T-helper 1 cell treated with Interleukin-12 subunit alpha and Interleukin-12 subunit beta and Interleukin-4 antibody, amounts not matched to agents 30 μg/mL and 1 μg/mL, for 36 hours (primary cell): ENCODE results near the gene ADORA1.

Experiments
- H3K27ac Mint-ChIP-seq: one replicate; pipeline ENCODE4 v1.8.0; 2021; ENCODE audit warnings: mild to moderate bottlenecking, mixed read lengths
- H3K27me3 Mint-ChIP-seq: one replicate; pipeline ENCODE4 v1.8.0; 2021; ENCODE audit warnings: low read depth, mixed read lengths
- H3K36me3 Mint-ChIP-seq: one replicate; pipeline ENCODE4 v1.8.0; 2021; ENCODE audit warnings: low read depth, mixed read lengths
- H3K4me1 Mint-ChIP-seq: one replicate; pipeline ENCODE4 v1.8.0; 2021; ENCODE audit warnings: low read depth, mixed read lengths
- H3K4me3 Mint-ChIP-seq: one replicate; pipeline ENCODE4 v1.8.0; 2021; ENCODE audit warnings: mild to moderate bottlenecking, moderate library complexity, mixed read lengths
- H3K9me3 Mint-ChIP-seq: one replicate; pipeline ENCODE4 v1.8.0; 2021; ENCODE audit warnings: mixed read lengths

ADORA1 gene

GRCh38 chr1:203149188-203149840 is 21.8 kb downstream of the ADORA1 start:
- Mint-ChIP-seq H3K27ac (no peak overlapping the region), H3K36me3 (no peaks in the 10 kb centered on the region), H3K4me1 (no peaks in the 10 kb centered on the region), H3K9me3 (no peaks in the 10 kb centered on the region), H3K27me3 (peaks cover 5% of the 10 kb centered on the region), H3K4me3 (no peak overlapping the region)

- peaks cover 5% of the 10 kb centered on the region for H3K27me3 Mint-ChIP-seq
- no peak overlapping the region for H3K4me3 Mint-ChIP-seq
- no peaks in the 10 kb centered on the region for H3K36me3 Mint-ChIP-seq
- H3K27ac Mint-ChIP-seq = no peak overlapping the region
- no peaks in the 10 kb centered on the region for H3K4me1 Mint-ChIP-seq
- H3K9me3 Mint-ChIP-seq = no peaks in the 10 kb centered on the region
Observed at GRCh38 chr1:203150511-203151297, 23.2 kb downstream of the ADORA1 start.

- H3K9me3 Mint-ChIP-seq = no peaks in the 10 kb centered on the region
- H3K36me3 Mint-ChIP-seq = no peaks in the 10 kb centered on the region
- H3K27me3 Mint-ChIP-seq = peaks cover 5% of the 10 kb centered on the region
- H3K27ac Mint-ChIP-seq = no peak overlapping the region
- no peaks in the 10 kb centered on the region for H3K4me1 Mint-ChIP-seq
- H3K4me3 Mint-ChIP-seq = no peak overlapping the region
Observed at GRCh38 chr1:203151362-203152157, 24.0 kb downstream of the ADORA1 start.

- H3K4me1 Mint-ChIP-seq = no peaks in the 10 kb centered on the region
- H3K36me3 Mint-ChIP-seq = no peaks in the 10 kb centered on the region
- peaks cover 5% of the 10 kb centered on the region for H3K27me3 Mint-ChIP-seq
- no peak overlapping the region for H3K27ac Mint-ChIP-seq
- H3K9me3 Mint-ChIP-seq = no peaks in the 10 kb centered on the region
- H3K4me3 Mint-ChIP-seq = no peak overlapping the region
Observed at GRCh38 chr1:203152158-203153034, 24.9 kb downstream of the ADORA1 start.

DNA sequence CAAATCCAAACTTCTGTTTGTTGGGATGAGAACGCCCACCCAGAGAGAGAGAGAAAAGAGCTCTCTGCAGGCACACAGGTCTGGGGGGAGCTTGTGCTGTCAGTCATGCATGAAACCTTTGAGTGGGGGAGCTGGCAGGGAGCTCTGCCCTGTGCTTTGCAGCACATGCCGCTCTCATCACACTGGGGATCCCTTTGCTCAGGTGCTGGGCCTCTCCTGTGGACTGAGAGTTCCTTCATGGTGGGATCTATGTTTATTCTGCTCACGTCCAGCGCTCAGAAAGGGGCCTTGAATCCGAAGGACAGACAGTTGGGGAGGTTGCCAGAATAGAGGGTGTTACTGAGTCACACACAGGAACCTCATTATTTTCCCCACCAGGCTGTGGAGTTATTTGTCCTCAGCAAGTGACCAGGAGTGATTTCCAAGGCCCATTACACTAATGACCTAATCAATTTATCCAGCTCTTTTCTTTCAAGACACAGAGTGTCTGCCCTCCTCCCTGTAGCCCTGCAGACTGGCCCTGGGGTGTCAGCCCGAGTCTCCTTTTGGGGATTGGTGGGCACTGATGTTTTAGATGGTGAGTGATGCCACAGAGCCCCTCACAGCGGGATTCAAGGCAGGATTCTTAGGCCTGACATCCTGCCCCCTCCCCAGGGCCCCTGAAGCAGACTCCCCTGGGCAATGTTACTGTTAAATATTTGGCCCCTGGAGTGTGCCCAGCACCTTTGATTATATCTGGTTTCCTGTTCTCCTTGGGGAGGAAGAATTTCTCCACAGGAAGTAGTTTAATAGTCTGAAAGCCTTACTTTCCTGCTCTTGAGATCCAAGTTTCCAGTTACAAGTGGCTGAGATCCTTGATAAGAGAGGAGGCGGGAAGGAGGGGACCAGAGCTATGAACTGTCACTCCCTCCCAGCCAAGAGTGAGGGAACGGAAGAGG is 25.8 kb downstream of the ADORA1 start:
- H3K27ac Mint-ChIP-seq = no peak overlapping the region
- H3K27me3 Mint-ChIP-seq = peaks cover 12% of the 10 kb centered on the region
- no peak overlapping the region for H3K4me3 Mint-ChIP-seq
- no peaks in the 10 kb centered on the region for H3K4me1 Mint-ChIP-seq
- no peaks in the 10 kb centered on the region for H3K9me3 Mint-ChIP-seq
- no peaks in the 10 kb centered on the region for H3K36me3 Mint-ChIP-seq

- H3K9me3 Mint-ChIP-seq = no peaks in the 10 kb centered on the region
- H3K27ac Mint-ChIP-seq = no peak overlapping the region
- peaks cover 14% of the 10 kb centered on the region for H3K27me3 Mint-ChIP-seq
- no peaks in the 10 kb centered on the region for H3K36me3 Mint-ChIP-seq
- H3K4me3 Mint-ChIP-seq = no peak overlapping the region
- no peaks in the 10 kb centered on the region for H3K4me1 Mint-ChIP-seq
Observed at GRCh38 chr1:203153989-203154821, 26.7 kb downstream of the ADORA1 start.

- Mint-ChIP-seq H3K9me3 (no peaks in the 10 kb centered on the region), H3K27me3 (peaks cover 9% of the 10 kb centered on the region), H3K36me3 (no peaks in the 10 kb centered on the region), H3K4me3 (no peak overlapping the region), H3K4me1 (no peaks in the 10 kb centered on the region), H3K27ac (no peak overlapping the region)
Observed at GRCh38 chr1:203156280-203156679, 28.8 kb downstream of the ADORA1 start.

GRCh38 chr1:203158423-203158822 is 30.9 kb downstream of the ADORA1 start:
- H3K36me3 Mint-ChIP-seq = no peaks in the 10 kb centered on the region
- no peak overlapping the region for H3K4me3 Mint-ChIP-seq
- H3K27ac Mint-ChIP-seq = no peak overlapping the region
- H3K4me1 Mint-ChIP-seq = no peaks in the 10 kb centered on the region
- peaks cover 13% of the 10 kb centered on the region for H3K27me3 Mint-ChIP-seq
- H3K9me3 Mint-ChIP-seq = no peaks in the 10 kb centered on the region

GRCh38 chr1:203158960-203159665 is 31.6 kb downstream of the ADORA1 start:
- Mint-ChIP-seq H3K9me3 (no peaks in the 10 kb centered on the region), H3K27me3 (peaks cover 14% of the 10 kb centered on the region), H3K27ac (no peak overlapping the region), H3K36me3 (no peaks in the 10 kb centered on the region), H3K4me3 (no peak overlapping the region), H3K4me1 (no peaks in the 10 kb centered on the region)

- Mint-ChIP-seq H3K27ac (no peak overlapping the region), H3K9me3 (no peaks in the 10 kb centered on the region), H3K27me3 (peaks cover 17% of the 10 kb centered on the region), H3K4me3 (no peak overlapping the region), H3K36me3 (no peaks in the 10 kb centered on the region), H3K4me1 (no peaks in the 10 kb centered on the region)
Observed at GRCh38 chr1:203159844-203160243, 32.3 kb downstream of the ADORA1 start.

DNA sequence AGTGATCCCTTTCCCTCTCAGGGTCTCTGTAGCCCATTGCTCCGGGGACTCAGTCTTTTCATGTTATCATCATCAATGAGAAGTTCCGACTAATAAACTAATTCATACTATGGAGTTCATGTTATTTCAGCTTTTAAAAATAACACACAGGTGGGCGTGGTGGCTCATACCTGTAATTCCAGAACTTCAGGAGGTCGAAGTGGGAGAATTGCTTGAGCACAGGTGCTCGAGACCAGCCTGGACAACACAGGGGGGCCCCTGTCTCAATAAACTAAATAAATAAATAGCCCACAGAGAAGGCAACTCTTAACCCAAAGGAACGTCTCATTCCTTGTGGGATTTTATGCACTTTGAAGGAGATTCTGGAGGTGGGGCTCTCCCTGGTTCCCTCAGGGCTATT is 33.6 kb downstream of the ADORA1 start:
- Mint-ChIP-seq H3K9me3 (no peaks in the 10 kb centered on the region), H3K36me3 (no peaks in the 10 kb centered on the region), H3K4me1 (no peaks in the 10 kb centered on the region), H3K4me3 (no peak overlapping the region), H3K27me3 (peaks cover 17% of the 10 kb centered on the region), H3K27ac (no peak overlapping the region)

DNA sequence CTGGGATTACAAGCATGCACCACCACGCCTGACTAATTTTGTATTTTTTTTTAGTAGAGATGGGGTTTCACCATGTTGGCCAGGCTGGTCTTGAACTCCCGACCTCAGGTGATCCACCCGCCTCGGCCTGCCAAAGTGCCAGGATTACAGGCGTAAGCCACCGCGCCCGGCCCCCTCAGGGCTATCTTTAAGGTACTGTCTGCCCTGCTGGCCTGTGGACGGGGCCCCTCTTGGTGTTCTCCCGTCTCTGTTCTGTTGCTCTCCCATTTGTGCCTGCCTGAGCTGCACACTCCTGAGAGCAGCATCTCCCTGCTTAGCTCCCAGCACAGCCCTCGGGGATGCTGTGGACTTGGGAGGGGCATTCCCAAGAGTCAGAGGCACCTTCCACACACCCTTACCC is 34.2 kb downstream of the ADORA1 start:
- Mint-ChIP-seq H3K4me3 (no peak overlapping the region), H3K4me1 (no peaks in the 10 kb centered on the region), H3K27me3 (peaks cover 17% of the 10 kb centered on the region), H3K36me3 (no peaks in the 10 kb centered on the region), H3K27ac (no peak overlapping the region), H3K9me3 (no peaks in the 10 kb centered on the region)
